Adrenal gland (tissue), 12 donors: ENCODE data around the gene HMCN2. TPM values are rescaled to one million over a fixed set of nuclear protein-coding genes. Genes with fewer than 3 reads are reported as not detected.

Experiments used
- DNase-seq, 7 donors: peaks; one replicate each; pipeline ENCODE4 v3.0.0-alpha.2; 2019 to 2020
- H3K27ac ChIP-seq, 5 donors: fragments of 200-600 bp; sonication (generic) in 4 of 5; 1 replicate in 3 of 5; 2 replicates in 2 of 5; pipeline versions ENCODE4 v1.5.1 to v1.8.0; 2016 to 2020; ENCODE audit warnings: mild to moderate bottlenecking in 1 of 5
- H3K27me3 ChIP-seq: fragments of 200-600 bp; 2 replicates; pipeline ENCODE4 v1.8.0; 2021
- H3K36me3 ChIP-seq, 2 donors: fragments of 200-600 bp; replicated peaks in 1 of 2; 1 replicate in 1 of 2; 2 replicates in 1 of 2; pipeline versions ENCODE4 v1.5.1 to v1.8.0; 2018 to 2022
- H3K4me1 ChIP-seq, 2 donors: fragments of 200-600 bp; replicated peaks in 1 of 2; 1 replicate in 1 of 2; 2 replicates in 1 of 2; pipeline versions ENCODE4 v1.5.1 to v1.8.0; 2018 to 2021
- H3K4me3 ChIP-seq, 4 donors: fragments of 200-600 bp; sonication (generic) in 3 of 4; one replicate each; pipeline ENCODE4 v1.5.1; 2016 to 2018
- H3K9me3 ChIP-seq, 3 donors: fragments of 200-600 bp; sonication (generic) in 1 of 3; replicated peaks in 1 of 3; 1 replicate in 2 of 3; 2 replicates in 1 of 3; pipeline versions ENCODE4 v1.5.1 to v1.8.0; 2016 to 2021
- CTCF ChIP-seq, 6 experiments: fragments of 450-650 bp in 4 of 6; fragments of 200-600 bp in 2 of 6; sonication (generic) in 1 of 6; IDR thresholded peaks; 1 replicate in 5 of 6; 2 replicates in 1 of 6; pipeline versions ENCODE4 v1.5.1 to v1.8.0; 2016 to 2021; ENCODE audit warnings: antibody characterized with exemption in 6 of 6, mild to moderate bottlenecking in 2 of 6, moderate library complexity in 1 of 6
- POLR2A ChIP-seq, 2 donors: fragments of 450-650 bp; IDR thresholded peaks; one replicate each; pipeline ENCODE4 v1.6.1; 2017; ENCODE audit warnings: antibody characterized with exemption in 2 of 2, mild to moderate bottlenecking in 2 of 2, moderate library complexity in 1 of 2
- WGBS, 4 donors: extraction: QIAGEN DNeasy Blood & Tissue Kit in 2 of 4; methylation state at CpG; one replicate each; pipeline versions ENCODE4 v1.1.5 to v1.1.7; 2013 to 2017; 5-methylcytosine and 5-hydroxymethylcytosine counted together
- intact Hi-C, 2 donors: fragments of 100-400 bp; cut with DNase I; formaldehyde crosslinking; loops; one replicate each; pipeline versions ENCODE4 v1.14.1 to v1.15.0; 2022 to 2023
- polyA plus RNA-seq, 3 donors: library from polyadenylated mRNA; stranded (reverse); fragments of 200-250 nt in 2 of 3; fragments of 350-450 nt in 1 of 3; fragmentation: Illumina TruSeq in 1 of 3; extraction: RNeasy Lipid Tissue Mini Kit (QIAGEN cat#74804) in 1 of 3; gene quantifications; one replicate each; pipeline ENCODE4 v1.2.3, GENCODE V29; 2013 to 2014
- total RNA-seq, 9 donors: library from RNA; depleted of rRNA in 4 of 9; stranded (reverse); fragments of >200 nt in 4 of 9; fragments of 120-200 nt in 1 of 9; fragmentation: NEBNext Ultra II Directional in 1 of 9; extraction: Animal tissue kit (Norgen Biotek cat#: 25700) in 1 of 9; gene quantifications; one replicate each; pipeline versions ENCODE4 v1.1.0 to v1.2.4, GENCODE V29; 2013 to 2023
- donor health status: healthy with polysubstance abuse.
- donor health status: Bipolar disorder and iron deficiency.
- donor health status: DM: yes; HTN: yes; CAD: no.
- donor health status: DM: no; HTN: no; CAD: no.
- donor health status: DM: no; HTN: no; CAD: no.
- donor health status: DM: yes; HTN: yes; CAD: no.

The HMCN2 gene
- total and polyA plus RNA-seq, 12 donors = 0.05 to 25.8 (median 0.42) TPM; not detected in 1

GRCh38 chr9:130284690-130285089 lies 19.1 kb downstream of the HMCN2 start:
- H3K4me3 ChIP-seq = no peak overlapping the region
- DNase-seq = no peak
- peaks cover 5% of the 10 kb centered on the region for H3K27me3 ChIP-seq
- peaks cover 0 to 9% of the 10 kb centered on the region in 2 donors for H3K4me1 ChIP-seq
- no peak for TF ChIP-seq CTCF (IDR thresholded peaks at IDR 0.05)
- TF ChIP-seq POLR2A (IDR thresholded peaks at IDR 0.05) = no peak
- H3K9me3 ChIP-seq = no peaks in the 10 kb centered on the region
- H3K27ac ChIP-seq = no peak overlapping the region
- H3K36me3 ChIP-seq = no peaks in the 10 kb centered on the region
- intact Hi-C loops = no loop called here
- 78 to 85% (median 82%) methylated on average over 7 of the region's 7 CpGs for WGBS, 4 donors

- no peak for DNase-seq
- intact Hi-C loops = no loop called here
- Histone ChIP-seq H3K4me1 (peaks cover 0 to 9% of the 10 kb centered on the region in 2 donors), H3K4me3 (no peak overlapping the region), H3K27me3 (peaks cover 5% of the 10 kb centered on the region), H3K9me3 (no peaks in the 10 kb centered on the region), H3K27ac (no peak overlapping the region), H3K36me3 (no peaks in the 10 kb centered on the region)
- 67 to 78% (median 73%) methylated on average over 7 to 9 of the region's 9 CpGs for whole genome bisulfite sequencing, 4 donors
- TF ChIP-seq CTCF (IDR thresholded peaks at IDR 0.05) (no peak), POLR2A (IDR thresholded peaks at IDR 0.05) (no peak)
Observed at GRCh38 chr9:130285271-130285670, 19.7 kb downstream of the HMCN2 start.

- no peak overlapping the region for H3K4me3 ChIP-seq
- DNase-seq = no peak
- H3K9me3 ChIP-seq = no peaks in the 10 kb centered on the region
- H3K27me3 ChIP-seq = peaks cover 5% of the 10 kb centered on the region
- WGBS, 4 donors = 76 to 89% (median 85%) methylated on average over 7 to 17 of the region's 17 CpGs
- H3K27ac ChIP-seq = no peak overlapping the region
- H3K36me3 ChIP-seq = no peaks in the 10 kb centered on the region
- peaks cover 0 to 9% of the 10 kb centered on the region in 2 donors for H3K4me1 ChIP-seq
- intact Hi-C loops = no loop called here
- TF ChIP-seq CTCF (IDR thresholded peaks at IDR 0.05) (no peak), POLR2A (IDR thresholded peaks at IDR 0.05) (no peak)
Observed at GRCh38 chr9:130286072-130286770, 20.7 kb downstream of the HMCN2 start.

GRCh38 chr9:130286781-130287428 lies 21.3 kb downstream of the HMCN2 start:
- intact Hi-C loops = no loop called here
- no peak overlapping the region for H3K27ac ChIP-seq
- H3K27me3 ChIP-seq = peaks cover 5% of the 10 kb centered on the region
- H3K4me1 ChIP-seq = peaks cover 0 to 9% of the 10 kb centered on the region in 2 donors
- H3K9me3 ChIP-seq = no peaks in the 10 kb centered on the region
- H3K4me3 ChIP-seq = no peak overlapping the region
- 81 to 92% (median 86%) methylated on average over 19 to 20 of the region's 20 CpGs for WGBS, 4 donors
- DNase-seq = no peak
- no peak for TF ChIP-seq POLR2A (IDR thresholded peaks at IDR 0.05)
- TF ChIP-seq CTCF (IDR thresholded peaks at IDR 0.05) = no peak
- no peaks in the 10 kb centered on the region for H3K36me3 ChIP-seq
